HUES6 (cell line): ENCODE data around the gene HOXA3.
A peak's percentile ranks its signal among the peaks of the same experiment; 100 is the strongest.

ENCODE experiments used
- H3K27ac ChIP-seq: 2 replicates; pipeline ENCODE4 v1.7.0; 2013; ENCODE audit warnings: low read depth, mild to moderate bottlenecking, low read length, inconsistent platforms
- H3K27me3 ChIP-seq: 2 replicates; pipeline ENCODE4 v1.6.1; 2013; ENCODE audit warnings: low read length; ENCODE audit not compliant: control insufficient read depth, insufficient read depth
- H3K36me3 ChIP-seq: 2 replicates; pipeline ENCODE4 v1.6.1; 2013; ENCODE audit warnings: low read length; ENCODE audit not compliant: control insufficient read depth, insufficient read depth
- H3K4me1 ChIP-seq: 2 replicates; pipeline ENCODE4 v1.6.1; 2013; ENCODE audit warnings: low read length; ENCODE audit not compliant: control insufficient read depth, insufficient read depth
- H3K4me3 ChIP-seq: 2 replicates; pipeline ENCODE4 v1.5.1; 2013; ENCODE audit warnings: low read depth, low read length
- H3K9ac ChIP-seq: one replicate; pipeline ENCODE4 v1.6.1; 2013; ENCODE audit warnings: mild to moderate bottlenecking, low read length
- H3K9me3 ChIP-seq: 2 replicates; pipeline ENCODE4 v1.6.1; 2013; ENCODE audit warnings: low read depth, low read length; ENCODE audit not compliant: control insufficient read depth, insufficient read depth

The HOXA3 gene

GRCh38 chr7:27111751-27112277 is 40.6 kb downstream of the HOXA3 start:
- Histone ChIP-seq H3K4me1 (peaks cover 21% of the 10 kb centered on the region), H3K36me3 (no peaks in the 10 kb centered on the region), H3K4me3 (no peak overlapping the region; the same call in 1 of the 2 replicates), H3K27ac (no peak overlapping the region), H3K9ac (no peak overlapping the region), H3K9me3 (no peaks in the 10 kb centered on the region), H3K27me3 (peaks cover 98% of the 10 kb centered on the region)

GRCh38 chr7:27111042-27111750 is 41.2 kb downstream of the HOXA3 start:
- peaks cover 25% of the 10 kb centered on the region for H3K4me1 ChIP-seq
- peak overlapping the region; percentile 63; the same call in 1 of the 2 replicates for H3K4me3 ChIP-seq
- H3K36me3 ChIP-seq = no peaks in the 10 kb centered on the region
- peak overlapping the region; percentile 7 for H3K9ac ChIP-seq
- H3K27ac ChIP-seq = no peak overlapping the region
- peaks cover 98% of the 10 kb centered on the region for H3K27me3 ChIP-seq
- H3K9me3 ChIP-seq = no peaks in the 10 kb centered on the region

GRCh38 chr7:27110186-27111031 is 42.0 kb downstream of the HOXA3 start:
- Histone ChIP-seq H3K9me3 (no peaks in the 10 kb centered on the region), H3K4me3 (peak overlapping the region; percentile 63), H3K9ac (peak overlapping the region; percentile 42), H3K27ac (no peak overlapping the region), H3K27me3 (peaks cover 98% of the 10 kb centered on the region), H3K36me3 (no peaks in the 10 kb centered on the region), H3K4me1 (peaks cover 31% of the 10 kb centered on the region)

- H3K4me1 ChIP-seq = peaks cover 28% of the 10 kb centered on the region
- H3K36me3 ChIP-seq = no peaks in the 10 kb centered on the region
- peaks cover 98% of the 10 kb centered on the region for H3K27me3 ChIP-seq
- H3K4me3 ChIP-seq = no peak overlapping the region
- no peak overlapping the region for H3K27ac ChIP-seq
- peak overlapping the region; percentile 42 for H3K9ac ChIP-seq
- no peaks in the 10 kb centered on the region for H3K9me3 ChIP-seq
These were observed 42.8 kb downstream of the HOXA3 start for GRCh38 chr7:27109466-27110185.

- Histone ChIP-seq H3K9ac (peak overlapping the region; percentile 49), H3K27me3 (peaks cover 100% of the 10 kb centered on the region), H3K4me1 (peaks cover 26% of the 10 kb centered on the region), H3K27ac (no peak overlapping the region), H3K36me3 (no peaks in the 10 kb centered on the region), H3K4me3 (peak overlapping the region; percentile 53), H3K9me3 (no peaks in the 10 kb centered on the region)
These were observed 43.8 kb downstream of the HOXA3 start for GRCh38 chr7:27108390-27109127.

- Histone ChIP-seq H3K4me3 (peak overlapping the region; percentile 53; the same call in 1 of the 2 replicates), H3K9ac (peak overlapping the region; percentile 49), H3K9me3 (no peaks in the 10 kb centered on the region), H3K36me3 (no peaks in the 10 kb centered on the region), H3K27me3 (peaks cover 100% of the 10 kb centered on the region), H3K4me1 (peaks cover 27% of the 10 kb centered on the region), H3K27ac (no peak overlapping the region)
These were observed 44.7 kb downstream of the HOXA3 start for GRCh38 chr7:27107391-27108381.

GRCh38 chr7:27106901-27107240 is 45.5 kb downstream of the HOXA3 start:
- Histone ChIP-seq H3K4me1 (peaks cover 29% of the 10 kb centered on the region), H3K9me3 (no peaks in the 10 kb centered on the region), H3K4me3 (peak overlapping the region; percentile 44), H3K36me3 (no peaks in the 10 kb centered on the region), H3K9ac (peak overlapping the region; percentile 30), H3K27me3 (peaks cover 100% of the 10 kb centered on the region), H3K27ac (no peak overlapping the region)

GRCh38 chr7:27106181-27106900 is 46.0 kb downstream of the HOXA3 start:
- peaks cover 100% of the 10 kb centered on the region for H3K27me3 ChIP-seq
- H3K36me3 ChIP-seq = no peaks in the 10 kb centered on the region
- no peak overlapping the region for H3K27ac ChIP-seq
- no peaks in the 10 kb centered on the region for H3K9me3 ChIP-seq
- peak overlapping the region; percentile 44 for H3K4me3 ChIP-seq
- H3K9ac ChIP-seq = peak overlapping the region; percentile 66
- peaks cover 34% of the 10 kb centered on the region for H3K4me1 ChIP-seq

GRCh38 chr7:27105301-27106031 is 46.9 kb downstream of the HOXA3 start:
- H3K27me3 ChIP-seq = peaks cover 100% of the 10 kb centered on the region
- H3K27ac ChIP-seq = no peak overlapping the region
- H3K4me1 ChIP-seq = peaks cover 43% of the 10 kb centered on the region
- no peaks in the 10 kb centered on the region for H3K36me3 ChIP-seq
- H3K9me3 ChIP-seq = no peaks in the 10 kb centered on the region
- no peak overlapping the region for H3K9ac ChIP-seq
- H3K4me3 ChIP-seq = peak overlapping the region; percentile 17; the same call in 1 of the 2 replicates
